Measurements from ENCODE around the gene SLC38A5. TPM values are rescaled to one million over a fixed set of nuclear protein-coding genes. Genes with fewer than 3 reads are reported as not detected.

The SLC38A5 gene
- total RNA-seq, 4 donors from 2014 or later = 2.5 to 7.9 (median 7.4) TPM

DNA sequence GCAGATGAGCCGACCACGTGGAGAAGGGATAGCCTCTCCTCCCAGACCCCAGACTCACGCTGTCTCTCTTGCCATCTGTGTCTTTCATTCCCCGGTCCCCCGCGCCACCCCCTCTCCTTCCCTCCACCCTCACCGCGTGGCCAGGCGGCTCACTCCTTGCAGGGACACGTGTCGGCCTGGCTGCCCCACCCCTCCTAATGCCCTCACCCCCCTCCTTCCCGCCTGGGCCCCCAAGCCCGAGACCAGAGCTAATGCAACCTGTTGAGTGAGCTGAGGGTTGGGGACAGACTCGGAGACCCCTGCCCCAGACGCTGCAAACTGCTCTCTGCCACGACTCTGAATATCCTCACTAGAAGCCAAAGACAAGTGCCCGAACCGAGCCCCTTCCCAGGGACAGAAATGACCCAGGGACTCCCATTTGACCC lies 1.8 kb downstream of the SLC38A5 start:
- no peak for DNase-seq (ENCODE audit: extremely low spot score)
- intact Hi-C loops (cut with DNase I) = no loop called here
- Histone ChIP-seq H3K4me1 (peaks cover 0 to 21% (median 16%) of the 10 kb centered on the region in 4 donors), H3K27ac (replicated peaks in 1 of 4) (no peak overlapping the region), H3K4me3 (peak overlapping the region; percentile 34 to 48 (median 34)), H3K27me3 (peaks cover 0 to 21% (median 0%) of the 10 kb centered on the region in 4 donors), H3K36me3 (no peaks in the 10 kb centered on the region), H3K9me3 (no peaks in the 10 kb centered on the region)
- TF ChIP-seq, protein P1, sequence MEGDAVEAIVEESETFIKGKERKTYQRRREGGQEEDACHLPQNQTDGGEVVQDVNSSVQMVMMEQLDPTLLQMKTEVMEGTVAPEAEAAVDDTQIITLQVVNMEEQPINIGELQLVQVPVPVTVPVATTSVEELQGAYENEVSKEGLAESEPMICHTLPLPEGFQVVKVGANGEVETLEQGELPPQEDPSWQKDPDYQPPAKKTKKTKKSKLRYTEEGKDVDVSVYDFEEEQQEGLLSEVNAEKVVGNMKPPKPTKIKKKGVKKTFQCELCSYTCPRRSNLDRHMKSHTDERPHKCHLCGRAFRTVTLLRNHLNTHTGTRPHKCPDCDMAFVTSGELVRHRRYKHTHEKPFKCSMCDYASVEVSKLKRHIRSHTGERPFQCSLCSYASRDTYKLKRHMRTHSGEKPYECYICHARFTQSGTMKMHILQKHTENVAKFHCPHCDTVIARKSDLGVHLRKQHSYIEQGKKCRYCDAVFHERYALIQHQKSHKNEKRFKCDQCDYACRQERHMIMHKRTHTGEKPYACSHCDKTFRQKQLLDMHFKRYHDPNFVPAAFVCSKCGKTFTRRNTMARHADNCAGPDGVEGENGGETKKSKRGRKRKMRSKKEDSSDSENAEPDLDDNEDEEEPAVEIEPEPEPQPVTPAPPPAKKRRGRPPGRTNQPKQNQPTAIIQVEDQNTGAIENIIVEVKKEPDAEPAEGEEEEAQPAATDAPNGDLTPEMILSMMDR (IDR thresholded peaks at IDR 0.05) = no peak
- TF ChIP-seq POLR2AphosphoS5 (IDR thresholded peaks at IDR 0.05) (no peak), POLR2A (IDR thresholded peaks at IDR 0.05; ENCODE audit: low read depth) (no peak), EP300 (IDR thresholded peaks at IDR 0.05) (no peak)
- 30% methylated on average over 16 of the region's 18 CpGs for WGBS

DNA sequence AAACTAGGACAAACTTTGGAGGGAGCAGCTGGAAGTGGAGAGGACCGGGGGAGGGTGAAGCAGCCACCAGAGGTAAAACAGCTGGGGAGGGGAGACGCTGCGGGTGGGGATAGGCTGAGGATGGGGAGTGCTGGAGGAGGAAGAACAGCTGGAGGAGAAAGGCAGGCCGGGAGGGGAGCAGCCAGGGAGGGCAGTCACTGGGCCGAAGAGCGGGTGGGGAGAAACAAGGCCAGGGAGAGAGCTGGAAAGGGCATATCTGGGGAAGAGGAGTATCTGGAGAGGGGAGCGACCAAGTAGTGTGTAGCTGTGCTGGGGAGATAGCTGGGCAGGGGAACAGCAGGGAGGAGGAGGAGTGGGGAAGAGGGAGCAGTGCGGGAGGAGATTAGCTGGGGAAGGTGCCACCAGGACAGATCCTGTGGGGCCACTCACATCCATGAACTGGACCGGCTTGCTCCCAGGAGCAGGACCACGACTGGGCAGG lies 2.7 kb downstream of the SLC38A5 start:
- no peak for DNase-seq (ENCODE audit: extremely low spot score)
- intact Hi-C loops (cut with DNase I) = no loop called here

DNA sequence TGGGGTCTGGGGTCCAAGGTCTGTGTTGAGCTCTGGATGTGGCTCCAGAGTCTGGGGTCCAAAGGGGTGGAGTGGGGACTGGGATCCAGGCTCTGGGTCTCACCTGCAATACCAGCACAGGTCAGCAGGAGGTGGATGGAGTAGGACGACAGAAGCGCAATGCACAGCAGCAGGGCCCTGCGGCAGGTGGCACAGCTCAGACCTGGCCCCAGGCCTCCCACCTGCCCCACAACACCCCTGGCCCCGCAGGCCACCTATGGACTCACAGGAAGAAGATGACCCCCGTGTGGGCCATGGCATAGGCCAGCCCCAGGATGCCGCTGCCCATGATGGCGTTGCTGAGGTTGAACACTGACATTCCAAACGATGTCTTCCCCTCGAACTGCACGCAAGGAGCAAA lies 3.4 kb downstream of the SLC38A5 start:
- WGBS = 82% methylated on average over 9 of the region's 10 CpGs
- Histone ChIP-seq H3K27ac (replicated peaks in 1 of 4) (no peak overlapping the region), H3K9me3 (no peaks in the 10 kb centered on the region), H3K4me3 (no peak overlapping the region), H3K4me1 (peaks cover 0 to 21% (median 16%) of the 10 kb centered on the region in 4 donors), H3K27me3 (peaks cover 0 to 21% (median 0%) of the 10 kb centered on the region in 4 donors), H3K36me3 (no peaks in the 10 kb centered on the region)
- intact Hi-C loops (cut with DNase I) = no loop called here
- no peak for DNase-seq (ENCODE audit: extremely low spot score)
- no peak for TF ChIP-seq EP300 (IDR thresholded peaks at IDR 0.05)
- TF ChIP-seq POLR2AphosphoS5 (IDR thresholded peaks at IDR 0.05) = no peak
- TF ChIP-seq, protein P1 (IDR thresholded peaks at IDR 0.05) = no peak
- no peak for TF ChIP-seq POLR2A (IDR thresholded peaks at IDR 0.05; ENCODE audit: low read depth)

More for the DNA sequence above, 2.7 kb downstream of the SLC38A5 start:
- Histone ChIP-seq H3K9me3 (no peaks in the 10 kb centered on the region), H3K4me3 (peak overlapping the region; percentile 34 to 48 (median 34)), H3K36me3 (no peaks in the 10 kb centered on the region), H3K27me3 (peaks cover 0 to 21% (median 0%) of the 10 kb centered on the region in 4 donors), H3K27ac (replicated peaks in 1 of 4) (peak overlapping the region in 1 of 4 donors; percentile 36), H3K4me1 (peaks cover 0 to 21% (median 16%) of the 10 kb centered on the region in 4 donors)
- TF ChIP-seq POLR2AphosphoS5 (IDR thresholded peaks at IDR 0.05) = no peak
- no peak for TF ChIP-seq EP300 (IDR thresholded peaks at IDR 0.05)
- TF ChIP-seq, protein P1 (IDR thresholded peaks at IDR 0.05) = no peak
- TF ChIP-seq POLR2A (IDR thresholded peaks at IDR 0.05; ENCODE audit: low read depth) = no peak
- 54% methylated on average over 10 of the region's 10 CpGs for WGBS

DNA sequence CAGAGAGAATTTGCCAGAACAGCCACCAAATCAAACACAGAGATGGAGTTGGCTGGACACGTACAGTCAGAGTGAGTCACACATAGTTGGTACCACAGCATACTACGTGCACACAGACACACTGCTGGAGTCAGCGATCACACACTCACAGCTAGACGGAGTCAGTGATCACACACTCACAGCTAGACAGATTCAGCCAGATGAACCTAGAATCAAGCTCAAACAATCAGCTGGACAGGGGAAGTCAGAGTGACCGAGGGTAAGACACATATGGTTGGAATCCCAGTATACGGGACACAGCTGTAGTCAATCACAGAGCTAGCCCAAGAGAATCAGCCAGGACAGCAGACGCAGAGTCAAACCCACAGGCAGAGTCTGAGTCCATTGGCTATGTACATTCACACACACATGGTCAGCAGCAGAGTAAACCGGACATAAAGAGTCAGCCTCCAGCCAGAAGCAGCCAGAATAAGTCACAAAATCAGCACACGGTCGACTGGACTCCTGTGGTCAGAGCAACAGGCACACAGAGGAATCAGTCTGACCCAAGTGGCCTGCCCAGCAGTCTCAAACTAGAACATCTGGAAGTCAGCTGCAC lies 4.6 kb downstream of the SLC38A5 start:
- no peak overlapping the region for H3K27ac ChIP-seq (replicated peaks in 1 of 4)
- TF ChIP-seq, protein P1 (IDR thresholded peaks at IDR 0.05) = no peak
- no peak for TF ChIP-seq POLR2A (IDR thresholded peaks at IDR 0.05; ENCODE audit: low read depth)
- no peak for TF ChIP-seq EP300 (IDR thresholded peaks at IDR 0.05)
- no peak for TF ChIP-seq POLR2AphosphoS5 (IDR thresholded peaks at IDR 0.05)
- H3K27me3 ChIP-seq = peaks cover 0 to 21% (median 0%) of the 10 kb centered on the region in 4 donors
- H3K4me3 ChIP-seq = peak overlapping the region in 1 of 4 donors; percentile 1
- no peak for DNase-seq (ENCODE audit: extremely low spot score)
- intact Hi-C loops (cut with DNase I) = no loop called here
- WGBS = 68% methylated on average over 8 of the region's 10 CpGs
- H3K4me1 ChIP-seq = peaks cover 0 to 21% (median 16%) of the 10 kb centered on the region in 4 donors
- H3K36me3 ChIP-seq = no peaks in the 10 kb centered on the region
- H3K9me3 ChIP-seq = no peaks in the 10 kb centered on the region

Data from esophagus muscularis mucosa (tissue), 4 donors.